A549 (cell line): Measurements from ENCODE around the gene SLC6A6.

Experiments
- KDM1A ChIP-seq: fragments of 200-600 bp; sonication (generic); IDR thresholded peaks from 2 replicates; pipeline ENCODE4 v1.6.1; 2016; ENCODE audit warnings: low read depth, mild to moderate bottlenecking
- POLR2A ChIP-seq: IDR thresholded peaks from 2 replicates; pipeline ENCODE4 v1.6.1; 2012; ENCODE audit warnings: mild to moderate bottlenecking, low read length
- RAD21 ChIP-seq, 2 experiments: fragments of >200 bp in 1 of 2; sonication (Bioruptor Twin) in 1 of 2; formaldehyde crosslinking in 1 of 2; IDR thresholded peaks in 1 of 2; conservative IDR thresholded peaks in 1 of 2; 2 replicates in 1 of 2; 3 replicates in 1 of 2; pipeline ENCODE4 v1.6.1; 2012 to 2018; ENCODE audit warnings: inconsistent platforms in 1 of 2
- RFX5 ChIP-seq: fragments of 450-650 bp; IDR thresholded peaks from 2 replicates; pipeline ENCODE4 v1.7.1; 2014; ENCODE audit warnings: antibody characterized with exemption, mild to moderate bottlenecking, moderate library complexity

- TF ChIP-seq POLR2A (no peak), RFX5 (no peak), KDM1A (no peak), RAD21 (conservative IDR thresholded peaks at IDR 0.05 in 1 of 2, IDR thresholded peaks at IDR 0.05 in 1 of 2) (no peak)
Observed at GRCh38 chr3:14512281-14512941, 110.0 kb downstream of the SLC6A6 start.
